GM06990 (cell line): ENCODE data around the gene AK3.
"Not testable (repeated sequence)": the region's sequence is repeated elsewhere in the genome, so short reads cannot be mapped to it uniquely, and the experiment has no call there.

Experiments used
- DNase-seq: peaks from one replicate; pipeline ENCODE4 v3.0.0-alpha.2; 2011; ENCODE audit not compliant: insufficient read length; ENCODE audit errors: extremely low read depth
- H3K27me3 ChIP-seq: replicated peaks from 2 replicates; pipeline ENCODE4 v1.6.0; 2011; ENCODE audit warnings: low read length; ENCODE audit not compliant: control insufficient read depth, insufficient read depth
- H3K36me3 ChIP-seq: 2 replicates; pipeline ENCODE4 v1.5.1; 2011; ENCODE audit warnings: low read length; ENCODE audit not compliant: control insufficient read depth, insufficient read depth
- H3K4me3 ChIP-seq: replicated peaks from 2 replicates; pipeline ENCODE4 v1.5.1; 2011; ENCODE audit warnings: low read depth, mild to moderate bottlenecking, control low read depth, low read length
- CTCF ChIP-seq: IDR thresholded peaks from 2 replicates; pipeline ENCODE4 v1.5.1; 2011; ENCODE audit warnings: low read length, control low read depth, mild to moderate bottlenecking, inconsistent platforms; ENCODE audit not compliant: insufficient read depth, poor library complexity, severe bottlenecking

AK3 gene

GRCh38 chr9:4781408-4781807 is 40.4 kb upstream of the AK3 start:
- no peak for DNase-seq
- no peaks in the 10 kb centered on the region for H3K36me3 ChIP-seq
- no peak for TF ChIP-seq CTCF
- H3K4me3 ChIP-seq = no peak overlapping the region
- H3K27me3 ChIP-seq = no peaks in the 10 kb centered on the region

- H3K4me3 ChIP-seq = no peak overlapping the region
- H3K27me3 ChIP-seq = no peaks in the 10 kb centered on the region
- no peak for DNase-seq
- TF ChIP-seq CTCF = no peak
- no peaks in the 10 kb centered on the region for H3K36me3 ChIP-seq
Observed at GRCh38 chr9:4780651-4781050, 39.6 kb upstream of the AK3 start.

DNA sequence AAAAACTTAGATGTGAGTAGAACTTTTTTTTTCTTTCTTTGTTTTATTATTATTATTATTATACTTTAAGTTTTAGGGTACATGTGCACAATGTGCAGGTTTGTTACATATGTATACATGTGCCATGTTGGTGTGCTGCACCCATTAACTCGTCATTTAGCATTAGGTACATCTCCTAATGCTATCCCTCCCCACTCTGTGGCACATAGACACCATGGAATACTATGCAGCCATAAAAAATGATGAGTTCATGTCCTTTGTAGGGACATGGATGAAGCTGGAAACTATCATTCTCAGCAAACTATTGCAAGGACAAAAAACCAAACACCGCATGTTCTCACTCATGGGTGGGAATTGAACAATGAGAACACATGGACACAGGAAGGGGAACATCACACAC is 34.0 kb upstream of the AK3 start:
- not testable (repeated sequence) for H3K27me3 ChIP-seq, DNase-seq, H3K4me3 ChIP-seq, H3K36me3 ChIP-seq

DNA sequence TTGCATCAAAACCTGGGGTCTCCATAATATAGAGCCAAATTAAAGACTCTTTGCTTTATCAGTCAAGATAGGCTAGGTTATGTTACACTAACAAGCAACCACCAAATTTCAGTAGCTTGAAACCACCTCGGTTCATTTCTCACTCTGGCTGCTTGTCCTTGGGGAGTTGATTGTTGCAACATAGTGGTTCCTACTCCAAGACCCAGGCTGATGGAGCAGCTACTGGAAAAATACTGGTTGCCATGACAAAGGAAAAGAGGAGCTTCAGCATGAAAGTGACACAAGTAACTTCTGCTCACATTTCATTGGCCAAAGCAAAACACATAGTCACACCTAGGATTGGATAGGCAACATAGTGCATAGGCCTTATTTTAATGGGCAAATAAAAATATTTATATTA is 33.2 kb upstream of the AK3 start:
- no peak for TF ChIP-seq CTCF
- Histone ChIP-seq H3K4me3 (no peak overlapping the region), H3K36me3 (no peaks in the 10 kb centered on the region), H3K27me3 (no peaks in the 10 kb centered on the region)
- DNase-seq = no peak

DNA sequence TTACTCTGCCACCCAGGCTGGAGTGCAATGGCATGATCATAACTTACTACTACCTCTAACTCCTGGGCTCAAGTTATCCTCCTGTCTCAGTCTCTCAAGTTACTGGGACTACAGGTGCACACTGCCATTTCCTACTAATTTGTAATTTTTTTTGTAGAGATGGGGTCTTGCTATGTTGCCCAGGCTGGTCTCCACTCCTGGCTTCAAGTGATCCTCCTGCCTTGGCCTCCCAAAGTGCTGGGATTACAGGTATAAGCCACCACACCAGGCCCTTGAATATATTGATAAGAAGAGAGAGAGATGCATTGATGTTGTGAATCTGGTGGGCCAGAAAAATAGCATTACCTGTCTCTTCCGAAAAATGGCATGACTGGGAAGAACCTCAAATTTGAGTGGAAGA is 30.8 kb upstream of the AK3 start:
- Histone ChIP-seq H3K4me3 (no peak overlapping the region), H3K36me3 (no peaks in the 10 kb centered on the region), H3K27me3 (no peaks in the 10 kb centered on the region)
- TF ChIP-seq CTCF = no peak
- no peak for DNase-seq

DNA sequence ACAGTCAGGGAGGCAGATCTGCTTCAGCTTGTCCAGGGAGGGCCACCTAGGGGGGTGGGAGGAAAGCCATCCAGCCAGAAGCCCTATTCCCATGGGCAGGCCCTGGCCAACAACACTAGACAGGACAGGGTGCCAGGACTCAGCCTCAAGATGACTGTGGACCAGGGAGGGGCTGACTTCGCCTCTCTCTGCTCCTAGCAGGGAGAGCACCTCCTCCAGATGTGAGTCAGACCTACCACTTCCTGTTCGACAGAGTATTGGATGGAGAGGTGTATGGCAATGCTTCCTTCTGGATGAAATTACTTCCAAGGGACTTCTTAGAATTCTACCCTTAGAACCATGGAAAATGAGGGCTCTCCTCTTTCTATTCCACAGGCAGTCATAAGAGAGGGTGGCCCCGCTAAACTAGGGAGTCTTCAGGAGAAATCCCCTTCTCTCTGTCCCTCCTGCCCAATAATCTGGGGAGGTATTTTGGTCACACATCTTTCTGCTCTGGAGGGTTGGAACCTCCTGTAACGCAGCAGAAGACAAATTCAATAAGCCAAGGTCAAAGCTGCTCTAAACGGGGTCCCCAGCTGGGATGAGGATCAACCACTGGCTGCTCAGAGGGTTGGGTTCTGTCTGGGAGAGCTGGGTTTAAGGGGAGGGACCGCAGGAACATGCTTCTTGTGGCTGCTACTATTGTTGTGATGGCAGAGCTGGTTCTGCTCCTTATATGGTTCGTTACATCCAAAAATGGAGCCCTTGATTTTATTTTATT is 28.5 kb upstream of the AK3 start:
- no peaks in the 10 kb centered on the region for H3K36me3 ChIP-seq
- no peak for DNase-seq

More for the DNA sequence above, 28.5 kb upstream of the AK3 start:
- TF ChIP-seq CTCF = no peak
- Histone ChIP-seq H3K27me3 (no peaks in the 10 kb centered on the region), H3K4me3 (no peak overlapping the region)
